Astrocyte (in vitro differentiated cells and primary cell): ENCODE measurements around the gene INCENP.

Source experiments
- CTCF ChIP-seq: IDR thresholded peaks from 2 replicates; pipeline ENCODE4 v1.5.1; 2011; ENCODE audit warnings: low read depth, mild to moderate bottlenecking, inconsistent platforms, low read length, moderate library complexity; ENCODE audit not compliant: insufficient read depth
- EZH2 ChIP-seq: IDR thresholded peaks from 2 replicates; pipeline ENCODE4 v1.6.1; 2012; ENCODE audit warnings: mild to moderate bottlenecking, low read length, inconsistent platforms; ENCODE audit not compliant: insufficient read depth

GRCh38 chr11:62128835-62129234, 5.0 kb downstream of the INCENP start:
- TF ChIP-seq CTCF (no peak), EZH2 (no peak)
